Measurements from ENCODE around the gene UBE2R2. TPM values are rescaled to one million over a fixed set of nuclear protein-coding genes. Genes with fewer than 3 reads are reported as not detected.
"Not testable (repeated sequence)": the region's sequence is repeated elsewhere in the genome, so short reads cannot be mapped to it uniquely, and the experiment has no call there.

Gene UBE2R2
- total RNA-seq, 3 donors from 2014 or later: 32.1 to 55.5 (median 34.4) TPM

GRCh38 chr9:33797837-33798236, 19.1 kb upstream of the UBE2R2 start:
- no peak overlapping the region for H3K4me3 ChIP-seq
- peaks cover 4% of the 10 kb centered on the region for H3K4me1 ChIP-seq (ENCODE audit: low read depth)
- ATAC-seq (no peak), DNase-seq (no peak)
- intact Hi-C loops (cut with DNase I, micrococcal nuclease): no loop called here
- TF ChIP-seq CTCF (IDR thresholded peaks at IDR 0.05): no peak
- no peaks in the 10 kb centered on the region for H3K36me3 ChIP-seq (ENCODE audit: low read depth)
- no peaks in the 10 kb centered on the region for H3K9me3 ChIP-seq

- intact Hi-C loops (cut with DNase I, micrococcal nuclease): no loop called here
- ATAC-seq (no peak), DNase-seq (no peak)
- peaks cover 4% of the 10 kb centered on the region for H3K4me1 ChIP-seq (ENCODE audit: low read depth)
- no peak overlapping the region for H3K4me3 ChIP-seq
- no peak for TF ChIP-seq CTCF (IDR thresholded peaks at IDR 0.05)
- H3K36me3 ChIP-seq (ENCODE audit: low read depth): no peaks in the 10 kb centered on the region
- no peaks in the 10 kb centered on the region for H3K9me3 ChIP-seq
Observed at GRCh38 chr9:33798545-33798944, 18.4 kb upstream of the UBE2R2 start.

GRCh38 chr9:33799928-33800704, 16.8 kb upstream of the UBE2R2 start:
- DNase-seq (no peak), ATAC-seq (no peak)
- TF ChIP-seq CTCF (IDR thresholded peaks at IDR 0.05): no peak
- no peak overlapping the region for H3K4me3 ChIP-seq
- no peaks in the 10 kb centered on the region for H3K36me3 ChIP-seq (ENCODE audit: low read depth)
- intact Hi-C loops (cut with DNase I, micrococcal nuclease): no loop called here
- H3K9me3 ChIP-seq: no peaks in the 10 kb centered on the region
- peaks cover 4% of the 10 kb centered on the region for H3K4me1 ChIP-seq (ENCODE audit: low read depth)

DNA sequence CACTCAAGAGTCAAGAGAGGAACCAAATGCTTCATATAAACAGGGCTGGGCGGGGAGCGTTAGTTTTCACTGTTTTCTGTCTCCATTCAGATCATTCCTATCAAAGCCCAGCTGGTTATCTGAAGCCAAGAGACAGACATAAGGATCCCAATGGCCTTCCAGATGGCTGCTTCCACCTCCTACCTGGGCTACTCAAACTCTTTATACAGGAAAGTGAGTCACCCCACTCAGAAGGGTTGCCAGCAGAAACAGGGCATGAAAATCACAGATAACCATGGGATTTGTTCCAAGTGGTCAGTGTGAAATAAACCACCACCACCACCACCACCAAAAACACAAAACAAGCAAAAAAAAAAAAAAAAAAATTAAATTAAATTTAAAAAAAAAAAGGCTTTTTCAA, 16.1 kb upstream of the UBE2R2 start:
- ATAC-seq (no peak), DNase-seq (no peak)
- no peak overlapping the region for H3K4me3 ChIP-seq
- H3K4me1 ChIP-seq (ENCODE audit: low read depth): no peaks in the 10 kb centered on the region
- H3K9me3 ChIP-seq: no peaks in the 10 kb centered on the region
- H3K36me3 ChIP-seq (ENCODE audit: low read depth): no peaks in the 10 kb centered on the region
- TF ChIP-seq CTCF (IDR thresholded peaks at IDR 0.05): no peak
- intact Hi-C loops (cut with DNase I, micrococcal nuclease): no loop called here

- intact Hi-C loops (cut with DNase I, micrococcal nuclease); H3K4me3 ChIP-seq; H3K4me1 ChIP-seq (ENCODE audit: low read depth); DNase-seq; H3K36me3 ChIP-seq (ENCODE audit: low read depth); ATAC-seq; H3K9me3 ChIP-seq: not testable (repeated sequence)
Observed at GRCh38 chr9:33801943-33802500, 14.9 kb upstream of the UBE2R2 start.

DNA sequence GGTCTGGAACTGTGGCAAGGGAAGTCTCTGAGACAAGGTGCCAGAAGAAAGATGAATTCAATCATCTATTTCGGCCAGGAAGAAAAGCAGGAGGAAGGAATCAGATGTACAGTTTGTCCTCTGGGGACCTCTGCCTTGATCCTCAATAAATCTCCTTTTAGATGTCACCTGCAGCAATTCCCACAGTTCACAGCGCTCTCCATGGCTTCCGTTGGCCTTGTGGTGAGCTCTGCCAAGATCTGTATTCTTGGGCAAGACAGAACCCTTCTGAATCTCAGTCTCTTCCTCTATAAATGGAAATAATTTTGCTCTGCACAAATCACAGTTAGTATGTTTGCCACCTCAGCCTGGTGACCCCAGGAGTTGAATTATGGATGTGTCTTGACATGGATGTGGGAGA, 12.8 kb upstream of the UBE2R2 start:
- DNase-seq; ATAC-seq; H3K36me3 ChIP-seq (ENCODE audit: low read depth); H3K4me3 ChIP-seq; H3K9me3 ChIP-seq; H3K4me1 ChIP-seq (ENCODE audit: low read depth); intact Hi-C loops (cut with DNase I, micrococcal nuclease): not testable (repeated sequence)

- H3K36me3 ChIP-seq (ENCODE audit: low read depth); H3K4me3 ChIP-seq; H3K4me1 ChIP-seq (ENCODE audit: low read depth); intact Hi-C loops (cut with DNase I, micrococcal nuclease); H3K9me3 ChIP-seq: not testable (repeated sequence)
- DNase-seq (peak in 1 of 3 donors; percentile 27), ATAC-seq (peak; percentile 87)
Observed at GRCh38 chr9:33807156-33807555, 9.8 kb upstream of the UBE2R2 start.

DNA sequence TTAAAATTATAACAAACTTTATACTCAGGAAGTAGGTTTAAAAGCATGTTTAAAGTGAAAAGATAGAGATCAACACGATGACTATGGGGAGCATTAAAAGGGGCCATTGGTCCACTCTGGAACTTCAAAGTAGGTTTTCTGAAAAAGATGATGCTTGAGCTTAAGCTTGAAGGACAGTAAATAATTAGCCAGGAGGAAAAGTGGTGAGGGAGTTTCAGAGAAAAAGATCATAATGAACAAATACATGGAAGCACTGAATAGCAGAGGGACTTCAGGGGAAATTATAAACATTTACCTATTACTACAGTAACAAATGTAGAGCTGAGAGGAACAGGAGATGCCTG, 8.0 kb upstream of the UBE2R2 start:
- H3K9me3 ChIP-seq; H3K4me1 ChIP-seq (ENCODE audit: low read depth); H3K36me3 ChIP-seq (ENCODE audit: low read depth); DNase-seq; intact Hi-C loops (cut with DNase I, micrococcal nuclease); ATAC-seq; H3K4me3 ChIP-seq: not testable (repeated sequence)
